H1 (cell line): Measurements from ENCODE around the gene MMS19. TPM values are rescaled to one million over a fixed set of nuclear protein-coding genes. Genes with fewer than 3 reads are reported as not detected.
A peak's percentile ranks its signal among the peaks of the same experiment; 100 is the strongest.

ENCODE experiments used
- CTCF ChIA-PET: fragments of 300-600 bp; sonication (Branson Sonifier 250); formaldehyde crosslinking; loops from one replicate; lab custom pipeline; 2021; ENCODE audit not compliant: partially characterized antibody; lab: Charles Lee
- POLR2A ChIA-PET: fragments of 300-600 bp; sonication (Branson Sonifier 250); formaldehyde crosslinking; loops from one replicate; lab custom pipeline; 2021; ENCODE audit warnings: inconsistent platforms; ENCODE audit not compliant: partially characterized antibody; lab: Charles Lee
- DNase-seq, 2 experiments: peaks; one replicate each; pipeline versions ENCODE4 v3.0.0 to v3.0.0-alpha.2; 2010 to 2022; ENCODE audit warnings: low spot score in 2 of 2, low read depth in 1 of 2, mixed read lengths in 1 of 2
- FAIRE-seq: peaks from 2 replicates; lab custom pipeline; 2011; peaks lifted over from hg19 to GRCh38; lab: Jason Lieb, UNC
- H2AFZ ChIP-seq: 2 replicates; pipeline ENCODE4 v1.8.1; 2012; ENCODE audit warnings: low read length, inconsistent platforms
- H2AK5ac ChIP-seq: 2 replicates; pipeline ENCODE4 v1.6.1; 2013; ENCODE audit warnings: low read depth, low read length
- H2BK120ac ChIP-seq: replicated peaks from 2 replicates; pipeline ENCODE3; 2013; ENCODE audit warnings: low read depth, low read length, inconsistent platforms
- H2BK12ac ChIP-seq: 2 replicates; pipeline ENCODE4 v1.6.1; 2013; ENCODE audit warnings: low read depth, low read length
- H2BK15ac ChIP-seq: 2 replicates; pipeline ENCODE4 v1.6.1; 2013; ENCODE audit warnings: low read length
- H2BK20ac ChIP-seq: 2 replicates; pipeline ENCODE4 v1.6.1; 2013; ENCODE audit warnings: low read length
- H2BK5ac ChIP-seq: 2 replicates; pipeline ENCODE4 v1.6.1; 2013; ENCODE audit warnings: low read depth, low read length
- H3K14ac ChIP-seq: 2 replicates; pipeline ENCODE4 v1.6.1; 2013; ENCODE audit warnings: inconsistent platforms; ENCODE audit not compliant: insufficient read length
- H3K18ac ChIP-seq: 2 replicates; pipeline ENCODE4 v1.6.1; 2013; ENCODE audit warnings: low read length; ENCODE audit errors: extremely low read depth
- H3K23ac ChIP-seq: 2 replicates; pipeline ENCODE4 v1.6.1; 2013; ENCODE audit warnings: inconsistent platforms; ENCODE audit not compliant: insufficient read length
- H3K23me2 ChIP-seq: 2 replicates; pipeline ENCODE4 v1.6.1; 2013; ENCODE audit warnings: low read depth, low read length
- H3K27ac ChIP-seq: 2 replicates; pipeline ENCODE4 v1.6.1; 2011; ENCODE audit warnings: low read depth, low read length, inconsistent platforms
- H3K27me3 ChIP-seq, 4 experiments: replicated peaks in 1 of 4; 1 replicate in 1 of 4; 2 replicates in 3 of 4; pipeline versions ENCODE4 v1.6.1 to v1.8.1; 2011 to 2013; ENCODE audit warnings: low read length in 3 of 4, mild to moderate bottlenecking in 3 of 4, inconsistent platforms in 2 of 4, mixed read lengths in 2 of 4, moderate library complexity in 1 of 4; ENCODE audit not compliant: control insufficient read depth in 3 of 4, insufficient read depth in 3 of 4; ENCODE audit errors: extremely low read depth in 1 of 4
- H3K36me3 ChIP-seq, 4 experiments: 2 replicates each; pipeline versions ENCODE4 v1.6.1 to v1.8.1; 2011 to 2013; ENCODE audit warnings: mild to moderate bottlenecking in 4 of 4, low read length in 3 of 4, moderate library complexity in 2 of 4, control low read depth in 1 of 4, inconsistent platforms in 1 of 4; ENCODE audit not compliant: insufficient read depth in 4 of 4, control insufficient read depth in 2 of 4
- H3K4ac ChIP-seq: replicated peaks from 2 replicates; pipeline ENCODE3; 2013; ENCODE audit warnings: low read length, low read depth, mixed read lengths, inconsistent platforms; ENCODE audit not compliant: insufficient read length
- H3K4me1 ChIP-seq, 4 experiments: replicated peaks in 1 of 4; 1 replicate in 1 of 4; 2 replicates in 3 of 4; pipeline versions ENCODE4 v1.6.1 to v1.8.1; 2011 to 2013; ENCODE audit warnings: low read length in 3 of 4, inconsistent platforms in 2 of 4, mixed read lengths in 1 of 4; ENCODE audit not compliant: insufficient read depth in 4 of 4, control insufficient read depth in 3 of 4
- H3K4me2 ChIP-seq, 2 experiments: 2 replicates each; pipeline versions ENCODE4 v1.6.1 to v1.8.1; 2011 to 2013; ENCODE audit warnings: low read depth in 2 of 2, low read length in 2 of 2, control low read depth in 1 of 2, inconsistent platforms in 1 of 2, mild to moderate bottlenecking in 1 of 2; ENCODE audit not compliant: insufficient read depth in 1 of 2
- H3K4me3 ChIP-seq, 4 experiments: fragments of 200-600, 300-600 bp in 1 of 4; sonication (generic), shearing (Covaris generic), sonication (Bioruptor Twin) in 1 of 4; 2 replicates each; pipeline versions ENCODE4 v1.5.1 to v1.8.1; 2011 to 2016; ENCODE audit warnings: low read length in 4 of 4, low read depth in 3 of 4, control low read depth in 2 of 4, inconsistent platforms in 2 of 4, mild to moderate bottlenecking in 2 of 4, mixed read lengths in 1 of 4, moderate library complexity in 1 of 4; ENCODE audit not compliant: insufficient read depth in 2 of 4; ENCODE audit errors: extremely low read depth in 1 of 4
- H3K56ac ChIP-seq: replicated peaks from 2 replicates; pipeline ENCODE3; 2013; ENCODE audit warnings: low read depth, mild to moderate bottlenecking, mixed read lengths, low read length, inconsistent platforms; ENCODE audit not compliant: insufficient read length
- H3K79me1 ChIP-seq: 2 replicates; pipeline ENCODE4 v1.6.1; 2013; ENCODE audit warnings: low read depth, low read length, control low read depth
- H3K79me2 ChIP-seq, 2 experiments: 2 replicates each; pipeline versions ENCODE4 v1.6.1 to v1.8.1; 2012 to 2013; ENCODE audit warnings: low read length in 2 of 2, mild to moderate bottlenecking in 2 of 2, inconsistent platforms in 1 of 2; ENCODE audit not compliant: insufficient read depth in 2 of 2, control insufficient read depth in 1 of 2
- H3K9ac ChIP-seq, 4 experiments: replicated peaks in 1 of 4; 1 replicate in 1 of 4; 2 replicates in 3 of 4; pipeline versions ENCODE4 v1.6.1 to v1.8.1; 2011 to 2013; ENCODE audit warnings: low read depth in 3 of 4, low read length in 3 of 4, control low read depth in 2 of 4, mild to moderate bottlenecking in 2 of 4, moderate library complexity in 2 of 4, inconsistent platforms in 1 of 4; ENCODE audit errors: extremely low read depth in 1 of 4
- H3K9me3 ChIP-seq, 2 experiments: 2 replicates each; pipeline versions ENCODE4 v1.6.1 to v1.8.1; 2012 to 2013; ENCODE audit warnings: mild to moderate bottlenecking in 2 of 2, moderate library complexity in 2 of 2, control low read depth in 1 of 2, inconsistent platforms in 1 of 2, low read depth in 1 of 2, low read length in 1 of 2, mixed read lengths in 1 of 2; ENCODE audit not compliant: insufficient read depth in 2 of 2
- H4K20me1 ChIP-seq, 2 experiments: replicated peaks in 1 of 2; 2 replicates each; pipeline versions ENCODE3 to v1.8.1; 2011 to 2013; ENCODE audit warnings: inconsistent platforms in 2 of 2, low read length in 2 of 2, mild to moderate bottlenecking in 1 of 2; ENCODE audit not compliant: insufficient read depth in 2 of 2, control insufficient read depth in 1 of 2
- H4K5ac ChIP-seq: 2 replicates; pipeline ENCODE4 v1.6.1; 2013; ENCODE audit warnings: low read length, low read depth, mixed read lengths, inconsistent platforms; ENCODE audit not compliant: insufficient read length
- H4K8ac ChIP-seq: 2 replicates; pipeline ENCODE4 v1.8.0; 2013; ENCODE audit warnings: mild to moderate bottlenecking, moderate library complexity, low read length, inconsistent platforms; ENCODE audit not compliant: insufficient read depth; ENCODE audit errors: extremely low read depth
- H4K91ac ChIP-seq: replicated peaks from 2 replicates; pipeline ENCODE3; 2013; ENCODE audit warnings: low read length, mixed read lengths, inconsistent platforms; ENCODE audit not compliant: insufficient read length
- POLR2A ChIP-seq, 2 experiments: IDR thresholded peaks; 1 replicate in 1 of 2; 2 replicates in 1 of 2; pipeline ENCODE4 v1.6.1; 2011; ENCODE audit warnings: low read depth in 2 of 2, low read length in 2 of 2, mild to moderate bottlenecking in 2 of 2; ENCODE audit errors: control extremely low read depth in 1 of 2
- POLR2AphosphoS5 ChIP-seq: IDR thresholded peaks from 2 replicates; pipeline ENCODE4 v1.6.1; 2011; ENCODE audit warnings: low read depth, low read length
- TCF12 ChIP-seq: IDR thresholded peaks from 2 replicates; pipeline ENCODE4 v1.6.1; 2011; ENCODE audit warnings: low read depth, mild to moderate bottlenecking, low read length
- WGBS, 2 experiments: shearing (Covaris generic) in 1 of 2; methylation state at CpG; one replicate each; pipeline versions ENCODE4 v1.1.6 to v1.1.7; 2013 to 2015; ENCODE audit warnings: low lambda C conversion rate in 2 of 2, mixed read lengths in 2 of 2, inconsistent platforms in 1 of 2, low coverage in 1 of 2, missing lambda C conversion rate in 1 of 2; ENCODE audit not compliant: insufficient replicate concordance in 2 of 2, insufficient coverage in 1 of 2, insufficient read length in 1 of 2; ENCODE audit errors: extremely low coverage in 1 of 2, missing lambda C conversion rate in 1 of 2; 5-methylcytosine and 5-hydroxymethylcytosine counted together
- polyA plus RNA-seq, 7 experiments: library from polyadenylated mRNA; depleted of rRNA in 3 of 7; stranded (reverse) in 5 of 7; unstranded in 2 of 7; fragments of >200 nt in 5 of 7; fragments of 200-250 nt in 2 of 7; gene quantifications; 1 replicate in 5 of 7; 2 replicates in 1 of 7; 4 replicates in 1 of 7; pipeline versions ENCODE4 v1.2.1 to v1.2.3, GENCODE V29; 2011 to 2013; ENCODE audit warnings: missing spikeins in 2 of 7, mixed read lengths in 2 of 7
- total RNA-seq: library from RNA; stranded (reverse); fragmentation: NEBNext Ultra II Directional; extraction: Animal tissue kit (Norgen Biotek cat#: 25700); gene quantifications from 2 replicates; pipeline ENCODE4 v1.2.1, GENCODE V29; 2021
- TF ChIP-seq, protein P1 (sequence below): IDR thresholded peaks from 2 replicates; pipeline ENCODE4 v1.6.1; 2012; ENCODE audit warnings: low read length, inconsistent platforms

MMS19 gene
- total and polyA plus RNA-seq, 2 of the 8 experiments (the other 6 are each of a cell fraction or from before 2014, with no cell fraction given): 130 to 221 TPM

GRCh38 chr10:97531401-97531986 is 33.3 kb upstream of the MMS19 start:
- Histone ChIP-seq H3K27ac (peak overlapping the region; percentile 11; the same call in 1 of the 2 replicates), H3K9ac (no peak overlapping the region), H2BK5ac (no peak overlapping the region), H3K4ac (no peak overlapping the region), H2BK12ac (no peak overlapping the region), H3K23ac (no peak overlapping the region), H2BK120ac (no peak overlapping the region), H4K5ac (no peak overlapping the region), H3K14ac (no peak overlapping the region), H3K18ac (no peak overlapping the region), H3K36me3 (no peaks in the 10 kb centered on the region), H3K23me2 (no peaks in the 10 kb centered on the region), H4K8ac (peak overlapping the region; percentile 42; the same call in 1 of the 2 replicates), H3K79me1 (no peaks in the 10 kb centered on the region; the same call in 1 of the 2 replicates), H2BK20ac (no peak overlapping the region), H3K56ac (no peak overlapping the region), H4K91ac (no peak overlapping the region), H3K4me1 (peaks cover 0 to 11% (median 7%) of the 10 kb centered on the region in 4 experiments; a peak in 4 of 7 replicates), H2AK5ac (peak overlapping the region; percentile 75; the same call in 1 of the 2 replicates), H4K20me1 (peaks cover 2% of the 10 kb centered on the region in 2 experiments), H2BK15ac (no peak overlapping the region), H2AFZ (no peak overlapping the region), H3K79me2 (no peaks in the 10 kb centered on the region), H3K4me3 (no peak overlapping the region), H3K4me2 (no peak overlapping the region), H3K27me3 (no peaks in the 10 kb centered on the region), H3K9me3 (peaks cover 0 to 6% of the 10 kb centered on the region in 2 experiments; a peak in 1 of 4 replicates)
- DNase-seq (no peak), FAIRE-seq (no peak)
- TF ChIP-seq POLR2AphosphoS5 (no peak), TCF12 (no peak), POLR2A (IDR thresholded peaks at IDR 0.05; ENCODE audit: control extremely low read depth in 1 of 2, low read depth in 2 of 2, low read length in 2 of 2) (no peak)
- TF ChIP-seq, protein P1, sequence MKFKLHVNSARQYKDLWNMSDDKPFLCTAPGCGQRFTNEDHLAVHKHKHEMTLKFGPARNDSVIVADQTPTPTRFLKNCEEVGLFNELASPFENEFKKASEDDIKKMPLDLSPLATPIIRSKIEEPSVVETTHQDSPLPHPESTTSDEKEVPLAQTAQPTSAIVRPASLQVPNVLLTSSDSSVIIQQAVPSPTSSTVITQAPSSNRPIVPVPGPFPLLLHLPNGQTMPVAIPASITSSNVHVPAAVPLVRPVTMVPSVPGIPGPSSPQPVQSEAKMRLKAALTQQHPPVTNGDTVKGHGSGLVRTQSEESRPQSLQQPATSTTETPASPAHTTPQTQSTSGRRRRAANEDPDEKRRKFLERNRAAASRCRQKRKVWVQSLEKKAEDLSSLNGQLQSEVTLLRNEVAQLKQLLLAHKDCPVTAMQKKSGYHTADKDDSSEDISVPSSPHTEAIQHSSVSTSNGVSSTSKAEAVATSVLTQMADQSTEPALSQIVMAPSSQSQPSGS: no peak
- CTCF ChIA-PET: interaction anchor here (1.0 to 14.7 kb wide), 6 partner anchors 14 to 96 kb away, joined by 3 to 388 read pairs (median 27); no protein-coding TSS in a partner anchor
- POLR2A ChIA-PET: interaction anchor here (0.8 to 1.3 kb wide), 2 partner anchors 8 to 10 kb away, joined by 3 read pairs; no protein-coding TSS in a partner anchor
- 96% methylated on average over 10 of the region's 10 CpGs; no CpG with 5 or more reads in 1 of the 2 experiments for WGBS, 2 experiments
